ENCODE data around the gene DPEP2NB. TPM values are rescaled to one million over a fixed set of nuclear protein-coding genes. Genes with fewer than 3 reads are reported as not detected.

DPEP2NB gene
- total and polyA plus RNA-seq, 10 of the 15 experiments (the other 5 are each of a cell fraction or from before 2014, with no cell fraction given) = not detected

DNA sequence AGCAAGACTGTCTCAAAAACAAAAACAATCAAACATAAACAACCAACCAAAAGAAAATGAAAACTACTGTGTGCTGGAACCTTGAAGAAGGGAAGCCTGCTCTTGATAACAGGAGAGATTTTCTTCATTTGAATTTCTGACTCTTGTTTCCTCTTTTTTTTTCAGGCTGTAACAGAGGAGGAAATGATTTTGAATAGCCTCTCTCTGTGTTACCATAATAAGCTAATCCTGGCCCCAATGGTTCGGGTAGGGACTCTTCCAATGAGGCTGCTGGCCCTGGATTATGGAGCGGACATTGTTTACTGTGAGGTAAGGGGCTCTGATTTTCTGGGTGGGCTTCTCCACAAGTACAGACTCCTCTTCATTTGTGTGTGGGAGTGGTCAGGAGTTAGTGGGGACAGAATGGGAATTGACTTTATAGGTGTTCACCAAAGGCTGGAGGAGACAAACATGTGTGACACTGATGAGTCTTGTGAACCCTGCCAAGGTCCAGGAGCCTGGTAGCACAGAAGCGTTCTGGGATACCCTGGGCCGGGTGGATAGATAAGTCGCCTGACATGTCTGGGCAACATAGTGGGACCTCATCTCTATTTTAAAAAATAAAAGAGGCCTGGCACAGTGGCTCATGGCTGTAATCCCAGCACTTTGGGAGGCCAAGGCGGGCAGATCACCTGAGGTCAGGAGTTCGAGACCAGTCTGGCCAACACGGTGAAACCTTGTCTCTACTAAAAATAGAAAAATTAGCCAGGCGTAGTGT is 22.3 kb upstream of the DPEP2NB start:
- Histone ChIP-seq H2AFZ (ENCODE audit: control insufficient read depth, low read depth, low read length) (peak overlapping the region; percentile 75), H3K27me3 (replicated peaks in 1 of 2; ENCODE audit: control insufficient read depth in 2 of 2, insufficient read depth in 2 of 2, low read length in 1 of 2) (no peaks in the 10 kb centered on the region), H3K4me3 (peak overlapping the region; percentile 56; the same call in 1 of the 2 replicates), H3K9ac (ENCODE audit: control insufficient read depth, insufficient read depth, low read length) (peak overlapping the region; percentile 64), H3K4me2 (ENCODE audit: control insufficient read depth, insufficient read depth) (peak overlapping the region; percentile 93), H3K4me1 (ENCODE audit: control insufficient read depth, insufficient read depth, low read length) (peaks cover 17% of the 10 kb centered on the region), H3K36me3 (ENCODE audit: control insufficient read depth in 2 of 2, insufficient read depth in 2 of 2, low read length in 1 of 2) (peaks cover 0 to 1% of the 10 kb centered on the region in 2 experiments; a peak in 3 of 4 replicates), H3K27ac (ENCODE audit: control insufficient read depth, insufficient read depth) (peak overlapping the region; percentile 92), H3K79me2 (ENCODE audit: control insufficient read depth, insufficient read depth, low read length) (no peaks in the 10 kb centered on the region; the same call in 1 of the 2 replicates), H3K9me3 (replicated peaks; ENCODE audit: control insufficient read depth, insufficient read depth, low read length) (no peaks in the 10 kb centered on the region), H4K20me1 (ENCODE audit: control insufficient read depth, insufficient read depth) (no peaks in the 10 kb centered on the region)
- WGBS (ENCODE audit: insufficient coverage, insufficient replicate concordance, low lambda C conversion rate, missing lambda C conversion rate) = 7% methylated on average over 9 of the region's 9 CpGs
- ChIA-PET CTCF (interaction anchor here (0.6 to 2.3 kb wide), 10 partner anchors 12 to 1810 kb away, joined by 3 to 8 read pairs (median 4); no protein-coding TSS in a partner anchor), SMC1A (ENCODE audit: uncharacterized antibody, unreplicated experiment) (interaction anchor here (1.1 to 1.8 kb wide), 4 partner anchors 10 to 68 kb away, joined by 3 to 9 read pairs (median 4); partner anchors contain the start of gene DUS2), RAD21 (ENCODE audit: unreplicated experiment) (interaction anchor here (0.7 to 1.0 kb wide), 5 partner anchors 28 to 102 kb away, joined by 3 to 4 read pairs (median 3); partner anchors contain the start of gene PSMB10), POLR2A (interaction anchor here (0.6 to 0.7 kb wide), 3 partner anchors 37 to 527 kb away, joined by 3 to 4 read pairs (median 3); no protein-coding TSS in a partner anchor)
- no TSS peak for BruUV-seq (replicated peaks)
- intact Hi-C loops (cut with micrococcal nuclease; ENCODE audit: unreplicated experiment) (no loop called here), in situ Hi-C loops (cut with MboI) (no loop called here)
- ATAC-seq (peak; percentile 62), FAIRE-seq (no peak), DNase-seq (ENCODE audit: low read depth, low spot score) (peak; percentile 21)
- TF ChIP-seq ZBED1 (IDR thresholded peaks at IDR 0.05; ENCODE audit: borderline replicate concordance) (no peak), ZNF217 (IDR thresholded peaks at IDR 0.05) (no peak), RELB (IDR thresholded peaks at IDR 0.05; ENCODE audit: low read depth) (no peak), CBX3 (IDR thresholded peaks at IDR 0.05; ENCODE audit: borderline replicate concordance, low read depth) (no peak), CHD4 (IDR thresholded peaks at IDR 0.05) (0 out of 2 replicates have a peak, but pooled peaks have one; percentile 68), ZNF274 (IDR thresholded peaks at IDR 0.05; ENCODE audit: insufficient read depth, insufficient read length) (no peak), SRF (IDR thresholded peaks at IDR 0.05; ENCODE audit: low read depth in 2 of 2, low read length in 2 of 2) (0 out of 4 replicates have a peak, but pooled peaks of 1 of the 2 experiments have one; percentile 12), BHLHE40 (IDR thresholded peaks at IDR 0.05; ENCODE audit: borderline replicate concordance in 1 of 2, low read depth in 2 of 2, low read length in 1 of 2) (no peak), WRNIP1 (IDR thresholded peaks at IDR 0.05; ENCODE audit: borderline replicate concordance, low read depth, low read length) (no peak), SIX5 (IDR thresholded peaks at IDR 0.05; ENCODE audit: low read depth, low read length, severe bottlenecking) (no peak), YBX1 (IDR thresholded peaks at IDR 0.05) (no peak), ZNF687 (IDR thresholded peaks at IDR 0.05) (no peak), HDAC2 (IDR thresholded peaks at IDR 0.05) (no peak), SIN3A (IDR thresholded peaks at IDR 0.05; ENCODE audit: low read depth, low read length) (no peak), ZBTB33 (IDR thresholded peaks at IDR 0.05) (no peak), MTA3 (IDR thresholded peaks at IDR 0.05; ENCODE audit: borderline replicate concordance, low read length) (no peak; the same call in 1 of the 2 replicates)

All from GM12878 (cell line).